NCI-H1694 (cell line): ENCODE measurements around the gene PAPOLA.
"Not testable (repeated sequence)": the region's sequence is repeated elsewhere in the genome, so short reads cannot be mapped to it uniquely, and the experiment has no call there.

Experiments
- DNase-seq: peaks from one replicate; lab custom pipeline; 2025; lab: John Stamatoyannopoulos, UW

Gene PAPOLA

GRCh38 chr14:96502621-96503305 lies 581 bp downstream of the PAPOLA start:
- peak; percentile 42 for DNase-seq

GRCh38 chr14:96503306-96503679 lies 1.1 kb downstream of the PAPOLA start:
- DNase-seq: no peak

- DNase-seq: not testable (repeated sequence)
Observed at GRCh38 chr14:96504353-96504752, 2.2 kb downstream of the PAPOLA start.

GRCh38 chr14:96507723-96508122 lies 5.5 kb downstream of the PAPOLA start:
- no peak for DNase-seq

GRCh38 chr14:96508900-96509299 lies 6.7 kb downstream of the PAPOLA start:
- DNase-seq: no peak

GRCh38 chr14:96509457-96510090 lies 7.4 kb downstream of the PAPOLA start:
- no peak for DNase-seq

- DNase-seq: no peak
Observed at GRCh38 chr14:96511146-96511545, 9.0 kb downstream of the PAPOLA start.

- no peak for DNase-seq
Observed at GRCh38 chr14:96511667-96512066, 9.5 kb downstream of the PAPOLA start.

GRCh38 chr14:96512122-96512521 lies 9.9 kb downstream of the PAPOLA start:
- no peak for DNase-seq

- no peak for DNase-seq
Observed at GRCh38 chr14:96512602-96513397, 10.6 kb downstream of the PAPOLA start.

GRCh38 chr14:96514694-96515093 lies 12.5 kb downstream of the PAPOLA start:
- no peak for DNase-seq

- DNase-seq: no peak
Observed at GRCh38 chr14:96515731-96516130, 13.5 kb downstream of the PAPOLA start.

GRCh38 chr14:96516351-96516750 lies 14.2 kb downstream of the PAPOLA start:
- DNase-seq: no peak

GRCh38 chr14:96519970-96520369 lies 17.8 kb downstream of the PAPOLA start:
- DNase-seq: no peak

- DNase-seq: no peak
Observed at GRCh38 chr14:96525452-96525851, 23.3 kb downstream of the PAPOLA start.

- DNase-seq: no peak
Observed at GRCh38 chr14:96532632-96533031, 30.4 kb downstream of the PAPOLA start.

- DNase-seq: no peak
Observed at GRCh38 chr14:96536807-96537206, 34.6 kb downstream of the PAPOLA start.

- DNase-seq: no peak
Observed at GRCh38 chr14:96538097-96538989, 36.2 kb downstream of the PAPOLA start.

- no peak for DNase-seq
Observed at GRCh38 chr14:96538990-96539317, 36.8 kb downstream of the PAPOLA start.

- DNase-seq: no peak
Observed at GRCh38 chr14:96554315-96554910, 52.2 kb downstream of the PAPOLA start.

GRCh38 chr14:96559571-96559970 lies 57.4 kb downstream of the PAPOLA start:
- no peak for DNase-seq

GRCh38 chr14:96564389-96564788 lies 62.2 kb downstream of the PAPOLA start:
- DNase-seq: peak; percentile 31
